DMS79 (cell line): Measurements from ENCODE around the gene ZNF516.

ENCODE experiments used
- DNase-seq: peaks from one replicate; lab custom pipeline; 2025; lab: John Stamatoyannopoulos, UW

Gene ZNF516

DNA sequence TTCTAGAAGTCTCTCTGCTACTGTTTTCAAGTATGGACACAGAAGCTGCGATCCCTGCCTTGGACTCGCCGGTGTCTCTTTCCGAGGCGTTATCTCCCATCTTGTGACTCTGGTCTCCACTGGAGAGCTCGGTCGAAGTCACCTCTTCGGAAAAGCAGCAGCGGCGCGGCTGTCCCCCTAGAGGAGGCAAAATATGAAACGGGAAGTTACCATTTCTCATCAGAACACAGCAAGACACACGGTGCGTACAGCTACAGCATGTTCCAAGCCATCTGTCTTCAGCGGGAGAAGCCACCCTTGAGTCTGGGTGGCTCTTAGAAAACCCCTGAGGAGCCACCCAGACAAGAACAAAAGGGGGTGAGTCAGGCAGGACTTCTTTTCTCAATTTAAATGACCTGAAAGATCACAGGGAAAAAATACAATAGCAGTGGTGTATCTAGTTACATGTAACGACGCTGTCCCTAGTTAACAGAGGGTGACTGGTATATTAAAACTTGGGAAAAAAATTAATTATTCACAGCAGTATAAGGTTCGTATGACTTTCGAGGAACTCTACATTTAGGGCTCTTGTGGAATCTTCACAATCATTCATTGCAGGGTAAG is 114.8 kb downstream of the ZNF516 start:
- DNase-seq, result no peak

DNA sequence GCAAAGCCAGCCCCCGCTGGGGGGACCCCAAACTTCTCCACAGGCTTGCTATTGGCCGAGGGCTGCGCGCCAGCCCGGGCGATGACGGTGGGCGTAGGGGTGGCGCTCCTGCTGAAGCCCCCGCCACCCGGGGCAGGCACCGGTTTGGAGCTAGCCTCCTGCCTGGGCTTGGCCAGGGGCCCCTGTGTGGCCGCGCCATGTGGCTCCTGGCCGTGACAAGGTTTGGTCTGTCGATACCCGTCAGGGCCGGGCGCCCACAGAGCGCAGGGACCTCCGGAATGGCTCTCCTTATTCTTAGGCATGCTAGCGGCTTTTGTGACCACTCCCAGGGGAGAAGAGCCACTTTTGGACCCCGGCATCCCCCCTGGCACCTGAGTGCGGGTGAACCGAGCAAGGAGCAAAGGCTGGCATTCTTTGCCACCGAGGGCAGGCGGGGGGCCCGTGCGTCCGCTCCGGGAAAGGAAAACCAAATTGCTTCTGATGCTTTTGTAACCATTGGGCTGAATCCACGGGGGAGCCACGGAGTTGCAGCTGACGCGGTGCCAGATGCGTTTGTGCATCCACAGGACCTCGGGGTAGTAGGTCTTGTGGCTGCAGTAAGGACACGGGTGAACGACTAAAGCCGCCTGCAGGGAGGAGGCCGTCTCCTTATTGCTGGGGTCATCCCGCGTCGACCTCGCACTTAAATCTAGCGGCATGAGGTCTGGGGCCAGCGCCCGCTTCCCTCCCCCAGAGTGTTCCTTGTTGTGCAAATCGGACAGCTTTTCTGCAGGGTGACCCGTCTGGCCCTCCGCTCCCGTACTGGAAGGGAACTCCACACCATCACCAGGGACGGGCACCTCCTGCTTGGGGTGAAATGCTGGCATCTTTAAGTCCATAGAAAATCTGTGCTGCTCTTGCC is 115.6 kb downstream of the ZNF516 start:
- no peak for DNase-seq

DNA sequence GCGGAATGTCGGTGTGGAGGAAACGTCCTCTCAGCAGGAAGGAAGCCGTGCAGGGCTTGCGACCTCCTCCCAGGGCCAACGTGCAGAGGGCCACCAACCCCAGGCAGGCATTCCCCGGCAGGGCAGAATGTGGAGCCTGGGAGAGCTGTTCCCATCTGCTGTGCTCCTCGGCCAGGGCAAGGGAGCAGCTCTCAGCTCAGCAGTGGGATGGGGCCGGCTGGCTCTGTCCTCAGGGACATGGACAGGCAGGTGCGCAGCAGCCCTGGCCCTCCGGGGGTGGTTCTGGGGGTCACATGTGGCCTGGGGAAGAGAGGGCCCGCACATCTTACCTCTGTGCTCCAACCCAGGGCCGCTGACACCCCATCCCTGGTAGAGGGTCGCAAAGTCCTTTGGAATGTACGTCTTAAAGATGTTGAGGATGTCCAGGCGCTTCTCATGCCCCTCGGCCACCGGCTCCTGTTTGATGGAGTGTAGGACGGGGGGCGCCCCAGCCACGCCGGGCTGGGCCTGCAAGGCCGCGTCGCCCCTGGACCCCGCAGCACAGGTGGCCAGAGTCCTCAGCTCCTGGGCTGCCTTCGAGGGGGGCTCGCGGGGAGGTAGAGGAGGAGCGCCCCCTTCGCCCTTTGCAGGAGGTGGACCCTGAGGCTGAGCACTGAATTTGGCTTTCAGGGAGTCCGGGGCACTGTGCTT is 116.4 kb downstream of the ZNF516 start:
- no peak for DNase-seq

DNA sequence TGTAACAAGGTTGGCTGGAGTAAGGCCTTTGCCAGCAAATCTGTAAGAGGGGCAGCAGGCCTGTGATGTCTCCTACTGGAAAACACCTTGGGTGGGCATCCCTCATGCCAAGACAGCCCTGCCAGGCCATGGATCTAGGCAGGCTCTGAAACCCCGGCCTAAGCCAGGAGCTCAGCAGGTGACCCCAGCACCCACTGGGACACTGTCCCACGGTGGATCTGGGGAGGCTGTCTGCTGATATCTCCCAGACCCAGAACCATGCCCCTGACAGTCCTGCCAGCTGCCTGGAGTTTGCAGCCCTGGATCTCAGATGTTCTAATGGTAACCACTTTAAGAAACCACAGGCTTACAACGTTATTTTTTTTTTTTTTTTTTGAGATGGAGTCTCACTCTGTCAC is 117.7 kb downstream of the ZNF516 start:
- DNase-seq, result no peak

DNA sequence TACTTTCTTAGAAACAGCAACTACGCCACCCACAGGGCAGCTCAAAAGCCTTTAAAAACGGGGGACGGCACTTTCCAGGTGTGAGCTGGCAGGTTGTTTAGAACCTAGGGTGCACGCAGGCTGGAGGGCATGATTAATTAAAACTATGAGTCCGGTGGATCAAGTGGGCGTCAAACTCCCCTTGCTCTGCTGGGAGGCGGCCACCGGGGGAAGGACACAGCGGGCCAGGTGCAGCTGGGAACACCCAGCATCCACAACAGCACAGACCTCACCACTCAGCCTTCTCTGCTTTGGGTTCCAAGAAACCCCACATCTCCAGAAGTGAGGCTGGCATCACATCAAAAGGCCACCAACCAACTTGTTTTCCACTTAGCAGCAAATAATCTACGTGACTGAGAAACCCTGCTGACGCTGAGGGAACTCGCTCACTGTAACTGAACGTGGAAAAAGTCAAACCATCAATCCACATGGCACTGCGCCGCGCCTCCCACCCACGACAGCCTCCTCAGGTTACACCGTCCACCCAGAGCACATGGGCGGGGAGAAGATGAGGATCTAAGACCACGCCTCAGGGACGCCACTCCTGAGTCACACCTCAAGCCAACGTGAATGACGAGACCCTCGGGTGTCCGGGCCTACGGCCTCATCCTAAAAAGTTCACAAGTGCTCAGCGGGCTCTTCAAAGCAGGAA is 118.2 kb downstream of the ZNF516 start:
- DNase-seq, result no peak

DNA sequence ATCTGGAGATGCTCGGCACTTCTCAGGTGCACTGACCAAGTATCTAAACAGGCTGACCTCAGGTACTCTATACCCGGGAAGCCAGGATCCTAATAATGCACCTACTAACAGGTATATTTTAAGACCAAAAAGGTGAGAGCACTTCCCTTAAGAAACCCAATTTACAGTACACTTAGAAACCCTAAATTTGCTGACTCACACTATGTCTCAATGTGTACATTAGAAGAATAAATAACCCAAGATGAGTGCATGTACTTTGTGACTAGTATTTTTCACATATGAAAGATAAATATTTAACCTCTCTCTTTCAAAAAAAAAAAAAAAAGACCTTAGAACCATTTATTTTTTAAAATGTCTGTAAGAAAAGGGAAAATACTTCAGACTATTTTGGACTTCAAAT is 118.8 kb downstream of the ZNF516 start:
- no peak for DNase-seq

DNA sequence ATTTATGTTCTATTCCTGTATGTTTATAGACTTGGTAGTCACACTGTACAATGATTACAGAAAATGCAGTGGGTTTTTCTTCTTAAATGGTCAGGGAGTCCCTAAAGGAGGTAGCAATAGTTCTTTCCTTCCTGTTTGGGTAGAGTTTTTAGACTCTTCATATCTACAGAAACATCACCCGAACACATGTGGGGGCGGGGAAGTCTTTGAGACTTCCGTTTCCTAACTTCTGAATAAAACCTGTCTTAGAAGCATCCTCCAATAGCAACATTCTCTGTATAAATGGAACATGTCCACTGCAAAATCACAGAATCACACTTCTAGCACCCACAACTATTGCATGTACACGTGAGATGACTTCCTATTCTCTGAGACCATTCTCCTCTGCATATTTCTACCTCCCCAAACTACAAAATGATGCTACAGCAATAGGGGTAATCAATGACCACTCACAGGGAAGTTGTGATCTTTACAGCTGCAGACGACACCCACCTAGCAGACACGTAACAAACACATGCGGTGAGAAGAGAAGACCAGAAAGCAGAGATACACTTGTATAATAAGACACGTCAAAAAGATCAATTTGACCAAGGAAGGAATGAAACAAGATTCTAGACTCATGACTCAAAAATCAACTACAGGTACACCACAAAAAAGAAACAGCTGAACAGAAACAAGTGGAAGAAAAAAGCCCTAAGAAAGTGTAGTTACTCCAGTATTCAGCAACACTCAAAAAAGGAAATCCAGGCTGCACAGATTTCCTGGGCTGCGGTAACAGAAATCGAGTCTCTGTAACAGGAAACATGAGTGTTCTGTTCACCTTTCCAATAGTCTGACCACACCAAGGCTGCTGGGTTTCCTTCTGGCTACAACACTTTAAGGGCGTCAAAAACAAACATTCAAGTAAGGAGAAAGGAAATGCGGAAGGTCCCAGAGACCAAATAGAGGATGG is 120.4 kb downstream of the ZNF516 start:
- DNase-seq, result no peak

DNA sequence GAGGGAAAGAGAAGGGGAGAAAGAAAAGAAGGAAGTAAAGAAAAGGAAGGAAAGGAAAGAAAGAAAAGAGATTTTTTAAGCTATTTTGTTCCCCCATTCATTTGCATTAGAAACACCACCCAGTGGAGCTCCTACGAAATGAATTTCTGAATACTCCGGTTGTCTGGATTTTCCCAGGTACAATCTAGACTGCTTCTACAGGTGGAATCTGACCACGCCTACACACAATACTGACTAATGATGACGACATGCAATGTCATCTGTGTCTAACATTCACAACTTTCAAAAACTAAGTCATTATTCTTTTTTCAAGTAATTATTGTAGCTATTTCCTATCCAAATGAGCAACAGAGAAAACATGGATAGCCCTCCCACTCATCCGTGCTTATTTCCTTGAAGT is 121.7 kb downstream of the ZNF516 start:
- DNase-seq, result no peak

DNA sequence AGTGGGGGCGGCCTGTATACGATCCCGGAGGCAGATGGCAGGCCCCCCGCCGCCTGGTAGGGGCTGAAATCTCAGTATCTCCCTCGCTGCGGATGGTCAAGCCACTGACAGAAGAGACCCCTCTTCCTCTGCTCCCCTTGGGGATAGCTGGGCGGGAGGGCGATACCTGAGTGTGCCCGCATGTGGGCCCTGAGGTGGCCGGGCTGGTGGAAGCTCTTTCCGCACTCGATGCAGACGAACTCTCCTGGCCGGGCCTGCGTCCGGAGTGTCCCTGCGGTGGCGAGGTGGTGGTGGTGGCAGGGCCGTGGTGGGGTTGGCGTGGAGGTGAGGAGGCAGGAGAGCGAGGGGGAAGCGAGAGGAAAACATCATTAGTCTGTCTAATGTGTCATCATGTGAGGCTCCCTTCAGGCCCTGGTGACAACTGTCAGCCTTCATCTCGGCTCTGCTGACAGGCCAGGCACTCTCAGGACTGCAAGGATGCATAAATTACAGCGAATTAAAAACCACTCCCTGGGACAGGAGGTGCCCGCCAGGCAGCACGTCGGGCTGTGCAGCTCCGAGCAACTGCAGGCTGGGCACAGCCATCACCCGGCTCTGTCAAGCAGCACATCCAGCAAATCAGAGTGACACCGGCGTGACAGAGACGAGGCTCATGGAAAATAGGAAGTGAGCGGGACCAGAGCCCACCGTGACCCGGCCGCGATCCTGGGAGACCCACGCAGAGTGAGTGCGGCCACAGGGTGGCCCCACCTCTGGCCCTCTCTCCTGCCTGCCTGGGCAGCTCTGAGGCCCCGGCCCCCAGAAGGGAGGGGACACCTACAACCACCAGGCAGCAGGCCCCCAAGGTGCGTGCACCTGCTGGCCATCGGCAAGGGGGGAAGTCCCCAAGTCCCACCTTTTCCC is 123.5 kb downstream of the ZNF516 start:
- DNase-seq, result no peak

DNA sequence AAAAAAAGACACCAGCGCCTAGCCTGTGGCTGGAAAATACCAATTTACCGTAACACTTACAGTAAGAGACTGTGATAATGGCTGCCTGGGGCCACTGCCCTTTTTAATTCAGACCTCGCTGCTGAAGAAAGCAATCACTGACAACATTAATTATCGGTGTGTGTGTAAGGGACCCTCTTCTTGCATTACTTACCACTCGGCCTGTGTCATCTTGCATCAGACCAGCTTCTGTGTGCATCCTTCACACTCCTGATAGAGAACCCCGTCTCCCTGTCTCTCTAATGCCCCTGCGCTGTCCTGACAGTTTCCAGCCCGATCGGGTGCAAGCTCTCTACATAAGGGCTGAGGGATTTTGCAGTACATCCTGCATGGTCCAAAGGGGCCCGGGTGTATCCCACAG is 124.4 kb downstream of the ZNF516 start:
- no peak for DNase-seq

DNA sequence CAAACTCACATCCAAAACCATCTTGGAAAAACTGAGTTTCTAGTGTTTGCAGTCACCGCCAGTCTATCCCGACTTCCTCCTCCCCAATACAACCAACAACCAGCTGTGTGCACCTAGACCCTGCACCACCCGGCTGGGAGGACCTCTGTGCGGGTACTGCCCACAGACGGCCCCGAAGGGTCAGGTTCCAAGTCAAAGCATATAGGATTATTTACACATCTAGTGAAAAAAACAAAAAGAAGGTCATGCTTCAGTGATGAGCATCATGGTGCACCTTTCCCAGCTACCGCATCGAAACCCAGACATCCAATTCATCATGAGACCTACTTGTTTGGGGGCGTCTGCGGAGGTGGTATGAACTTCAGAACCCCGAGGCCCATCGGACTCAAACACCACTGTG is 124.8 kb downstream of the ZNF516 start:
- no peak for DNase-seq

DNA sequence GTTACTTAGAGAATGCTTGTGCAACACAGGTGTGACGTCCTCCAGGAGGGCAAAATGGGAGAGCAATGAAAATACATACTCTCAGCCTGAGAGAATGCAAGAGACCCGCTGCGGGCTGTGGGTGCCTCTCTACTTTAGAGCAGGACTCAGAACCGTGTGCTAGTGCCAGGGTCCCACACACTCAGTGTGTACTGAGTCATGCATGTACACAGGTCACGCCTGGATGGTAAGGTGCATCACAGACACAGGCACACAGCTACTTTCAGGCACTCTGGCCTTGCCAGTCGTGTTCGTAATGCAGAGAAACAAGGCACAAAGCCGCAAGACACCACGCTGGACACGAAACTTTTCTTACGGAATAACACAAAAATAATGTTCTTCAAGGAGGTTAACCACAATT is 125.3 kb downstream of the ZNF516 start:
- DNase-seq, result no peak

DNA sequence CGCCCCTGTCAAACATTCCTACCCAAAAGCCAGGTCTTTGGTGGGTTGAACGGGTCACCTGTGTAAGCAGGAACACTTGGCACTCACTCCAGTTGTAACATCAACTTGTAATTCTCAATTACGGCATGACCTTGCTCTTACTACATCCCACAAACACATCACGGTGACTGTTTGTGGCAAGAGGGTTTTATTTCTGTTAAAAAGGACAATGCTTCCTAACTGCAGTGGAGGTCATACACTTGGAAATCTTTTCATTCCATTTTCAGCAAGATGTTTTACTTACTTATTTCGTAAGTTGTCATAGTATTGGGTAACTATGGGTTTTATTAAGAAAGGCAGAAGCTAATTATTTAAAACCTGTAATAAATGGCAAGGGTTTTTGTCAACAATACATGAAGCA is 126.1 kb downstream of the ZNF516 start:
- DNase-seq, result no peak

DNA sequence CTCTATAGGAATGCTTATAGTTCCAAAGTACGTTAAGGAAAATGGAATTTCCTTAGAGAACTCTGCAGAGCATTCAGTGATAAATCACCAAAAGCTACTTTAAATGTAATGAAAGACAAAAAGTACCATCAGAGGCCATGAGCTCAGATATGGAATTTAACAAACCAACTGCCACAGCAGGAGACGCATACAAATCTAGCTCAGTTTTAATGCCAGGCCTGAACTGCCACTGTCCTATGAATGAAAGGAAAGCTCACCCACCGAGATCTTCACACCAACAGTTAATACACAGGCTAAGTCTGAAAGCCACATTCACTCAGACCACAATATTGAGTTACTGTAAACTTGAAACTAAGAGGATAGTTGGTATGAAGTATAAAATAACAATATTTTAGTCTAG is 126.8 kb downstream of the ZNF516 start:
- no peak for DNase-seq

DNA sequence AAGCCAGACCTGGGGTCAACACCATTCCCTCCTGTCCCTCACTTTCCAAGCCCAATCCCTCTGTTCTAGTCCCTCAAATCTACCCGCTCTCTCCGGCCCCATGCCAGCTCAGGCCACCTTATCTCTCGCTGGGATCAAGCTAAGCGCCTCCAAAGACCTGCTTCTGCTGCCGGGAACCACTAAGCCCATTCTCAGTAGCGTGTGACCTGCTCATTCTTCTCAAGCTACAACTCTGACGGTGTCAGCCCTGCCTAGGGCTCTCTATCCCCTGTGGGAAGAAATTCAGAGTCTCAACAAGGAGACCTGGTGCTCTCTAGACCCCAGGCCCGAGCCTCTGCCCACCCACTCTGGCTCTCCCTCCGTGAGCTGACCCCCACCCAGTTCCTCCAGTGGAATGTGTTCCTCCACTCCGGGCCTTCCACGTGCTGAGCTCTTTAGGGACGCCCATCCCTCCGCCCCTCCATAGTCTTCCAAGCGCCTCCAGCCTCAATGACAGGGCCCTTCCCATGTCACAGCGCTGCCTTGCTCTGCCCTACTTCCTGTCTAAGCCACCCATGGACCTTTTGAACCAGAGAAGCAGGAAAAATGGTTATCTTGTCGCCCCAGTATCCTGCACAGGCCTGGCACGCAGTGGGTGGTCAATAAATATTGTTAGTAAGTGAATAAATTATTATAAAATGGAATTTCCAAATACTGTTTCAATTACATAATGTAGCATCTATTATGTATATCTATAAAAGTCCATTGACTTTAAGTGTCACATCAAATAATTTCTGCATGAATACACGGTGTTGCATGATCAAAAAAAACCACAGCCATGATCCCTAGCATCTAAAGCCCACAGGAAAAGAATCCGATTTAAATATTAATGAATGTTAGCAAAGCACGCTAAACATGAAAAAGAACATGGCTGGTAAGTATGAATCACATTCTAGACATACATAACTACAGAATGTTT is 127.6 kb downstream of the ZNF516 start:
- DNase-seq, result no peak

DNA sequence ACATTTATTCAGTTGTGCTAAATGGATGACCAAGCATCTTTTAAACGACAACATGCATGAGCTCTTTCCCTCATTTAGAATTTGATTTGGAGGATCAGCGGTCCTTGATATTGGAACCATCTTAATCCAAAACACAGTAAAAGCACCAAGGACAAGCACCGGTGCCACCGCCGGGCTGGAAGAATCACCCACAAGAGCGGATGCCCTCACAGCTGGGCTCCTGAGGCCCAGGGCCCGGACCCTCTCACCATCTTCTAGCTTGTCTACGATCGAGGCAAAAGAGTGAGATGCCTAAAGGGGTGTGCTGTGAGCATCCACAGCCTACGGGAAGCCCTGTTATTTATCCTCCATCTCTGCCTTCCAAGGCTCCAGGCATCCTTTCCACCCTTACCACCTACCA is 129.5 kb downstream of the ZNF516 start:
- no peak for DNase-seq

DNA sequence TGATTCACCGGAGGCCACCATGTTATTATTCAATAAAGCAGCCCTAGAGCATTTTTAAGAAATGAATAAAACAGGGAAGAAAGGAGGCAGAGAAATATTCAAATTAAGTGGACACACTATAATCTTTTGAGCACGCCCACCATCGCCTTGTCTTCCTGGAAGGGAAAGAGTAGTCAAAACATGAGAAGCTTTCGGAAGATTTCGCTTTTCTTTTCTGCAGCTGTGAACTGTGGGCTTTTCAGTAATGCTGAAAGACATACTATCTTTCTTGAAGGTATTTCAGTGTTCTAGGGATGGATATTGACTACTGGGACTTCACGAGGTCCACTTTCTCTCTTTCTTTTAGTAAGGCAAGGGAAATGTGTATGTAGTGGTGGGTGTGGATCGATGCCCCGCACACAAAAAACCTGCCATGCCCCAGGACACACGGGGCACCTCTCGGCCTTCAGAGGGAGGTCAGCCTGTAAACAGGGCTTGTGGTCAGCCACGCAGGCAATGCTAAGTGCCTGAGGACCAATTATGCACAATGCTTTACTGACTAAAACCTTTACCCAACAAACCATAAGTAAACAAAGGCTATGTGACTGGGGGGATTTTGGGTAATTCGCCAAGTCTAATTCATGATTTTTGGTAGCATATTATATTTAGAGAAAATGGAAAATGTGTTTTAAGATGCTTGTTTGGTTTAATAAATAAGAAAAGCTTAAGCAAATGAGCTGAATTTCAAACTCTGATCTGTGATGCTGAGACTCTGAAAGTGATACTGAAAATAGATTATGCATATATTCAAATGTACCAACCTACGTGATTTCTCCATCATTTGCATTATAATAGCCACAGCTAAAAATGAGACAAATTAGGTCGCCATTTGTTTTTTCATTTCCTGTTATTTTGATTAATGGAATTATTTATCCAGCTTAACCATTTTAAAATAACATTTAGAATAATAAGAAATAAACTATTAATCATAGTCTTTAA is 130.5 kb downstream of the ZNF516 start:
- no peak for DNase-seq
